GM23248 (cell line): Measurements from ENCODE around the gene ATG7.

Experiments
- EZH2 ChIP-seq: fragments of 200-600 bp; sonication (generic); IDR thresholded peaks from 2 replicates; pipeline ENCODE4 v1.6.1; 2018; ENCODE audit warnings: antibody characterized with exemption, mild to moderate bottlenecking; ENCODE audit not compliant: insufficient read depth, poor library complexity, severe bottlenecking
- EZH2phosphoT487 ChIP-seq: fragments of 200-600 bp; sonication (generic); IDR thresholded peaks from 2 replicates; pipeline ENCODE4 v1.6.1; 2018; ENCODE audit warnings: antibody characterized with exemption, moderate library complexity, mild to moderate bottlenecking, low read depth; ENCODE audit not compliant: insufficient read depth

DNA sequence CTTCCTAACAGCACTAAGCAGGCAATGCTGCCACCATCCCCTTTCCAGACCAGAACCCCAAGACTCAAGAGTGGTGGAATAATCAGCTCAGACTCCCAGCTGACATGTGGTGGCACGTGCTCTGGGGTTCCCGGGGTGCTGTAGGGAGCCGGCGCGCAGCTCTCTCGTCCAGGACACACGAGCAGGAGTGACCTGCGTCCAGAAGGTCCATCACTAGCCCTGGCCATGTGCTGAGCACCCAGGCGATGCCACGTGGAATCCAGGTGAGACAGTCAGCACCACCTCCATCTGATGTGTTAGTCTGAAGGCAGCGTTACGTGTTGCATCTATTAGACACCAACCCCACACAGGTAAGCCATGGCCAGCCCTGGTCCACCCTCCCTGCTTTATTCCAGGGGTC is 293.3 kb downstream of the ATG7 start:
- no peak for TF ChIP-seq EZH2
- TF ChIP-seq EZH2phosphoT487, result no peak
